ENCODE results near the gene CYP4B1. TPM values are rescaled to one million over a fixed set of nuclear protein-coding genes. Genes with fewer than 3 reads are reported as not detected.

CYP4B1 gene
- total and polyA plus RNA-seq, 4 donors = 0.18 to 0.59 (median 0.18) TPM; not detected in 1

GRCh38 chr1:46818591-46818990, 19.7 kb downstream of the CYP4B1 start (continued):
- TF ChIP-seq REST (IDR thresholded peaks at IDR 0.05) = no peak

- Histone ChIP-seq H3K27ac (ENCODE audit: low read depth in 1 of 2, low read length in 2 of 2) (no peak overlapping the region), H3K9ac (ENCODE audit: low read depth in 1 of 2, low read length in 2 of 2) (no peak overlapping the region), H3K4me1 (ENCODE audit: control insufficient read depth in 4 of 4, insufficient read depth in 4 of 4, low read length in 3 of 4) (no peaks in the 10 kb centered on the region), H3K9me3 (ENCODE audit: control insufficient read depth in 4 of 4, low read length in 3 of 4) (no peaks in the 10 kb centered on the region), H3K4me3 (ENCODE audit: low read depth in 1 of 3, low read length in 3 of 3) (no peak overlapping the region), H3K36me3 (ENCODE audit: control insufficient read depth in 4 of 4, insufficient read depth in 3 of 4, low read depth in 1 of 4, low read length in 3 of 4) (no peaks in the 10 kb centered on the region), H3K27me3 (ENCODE audit: control insufficient read depth in 4 of 4, insufficient read depth in 4 of 4, low read length in 3 of 4) (no peaks in the 10 kb centered on the region)
- TF ChIP-seq HNF4G (IDR thresholded peaks at IDR 0.05) = no peak
- no peak for TF ChIP-seq RXRA (IDR thresholded peaks at IDR 0.05)
- TF ChIP-seq ATF3 (IDR thresholded peaks at IDR 0.05) = no peak
- no peak for TF ChIP-seq YY1 (IDR thresholded peaks at IDR 0.05)
- TF ChIP-seq CTCF (IDR thresholded peaks at IDR 0.05; ENCODE audit: low read depth, low read length, missing input control) = no peak
- TF ChIP-seq TAF1 (conservative IDR thresholded peaks at IDR 0.05) = no peak
- TF ChIP-seq NR2F2 (IDR thresholded peaks at IDR 0.05) = no peak
- TF ChIP-seq JUND (IDR thresholded peaks at IDR 0.05) = no peak
- no peak for TF ChIP-seq SP1 (IDR thresholded peaks at IDR 0.05)
- no peak for TF ChIP-seq RAD21 (IDR thresholded peaks at IDR 0.05)
- WGBS = 74% methylated on average over 1 of the region's 1 CpG
- DNase-seq (ENCODE audit: low spot score) = no peak
Observed at GRCh38 chr1:46819335-46819734, 20.5 kb downstream of the CYP4B1 start.

GRCh38 chr1:46820076-46820475, 21.2 kb downstream of the CYP4B1 start:
- H3K36me3 ChIP-seq (ENCODE audit: control insufficient read depth in 4 of 4, insufficient read depth in 3 of 4, low read depth in 1 of 4, low read length in 3 of 4) = no peaks in the 10 kb centered on the region
- H3K27me3 ChIP-seq (ENCODE audit: control insufficient read depth in 4 of 4, insufficient read depth in 4 of 4, low read length in 3 of 4) = no peaks in the 10 kb centered on the region
- TF ChIP-seq HNF4G (IDR thresholded peaks at IDR 0.05) (no peak), FOXA1 (IDR thresholded peaks at IDR 0.05) (no peak), MAX (IDR thresholded peaks at IDR 0.05) (no peak), CTCF (IDR thresholded peaks at IDR 0.05; ENCODE audit: low read depth, low read length, missing input control) (no peak), NR2F2 (IDR thresholded peaks at IDR 0.05) (no peak), SP1 (IDR thresholded peaks at IDR 0.05) (no peak), TAF1 (conservative IDR thresholded peaks at IDR 0.05) (no peak), ATF3 (IDR thresholded peaks at IDR 0.05) (no peak), JUND (IDR thresholded peaks at IDR 0.05) (no peak), GABPA (IDR thresholded peaks at IDR 0.05 in 1 of 2, conservative IDR thresholded peaks at IDR 0.05 in 1 of 2) (no peak), RXRA (IDR thresholded peaks at IDR 0.05) (no peak), REST (IDR thresholded peaks at IDR 0.05) (no peak), HNF4A (conservative IDR thresholded peaks at IDR 0.05) (no peak), RAD21 (IDR thresholded peaks at IDR 0.05) (no peak), EGR1 (IDR thresholded peaks at IDR 0.05; ENCODE audit: low read depth in 2 of 2) (no peak), FOXA2 (IDR thresholded peaks at IDR 0.05) (no peak), YY1 (IDR thresholded peaks at IDR 0.05) (no peak)

More at GRCh38 chr1:46820076-46820475, 21.2 kb downstream of the CYP4B1 start:
- H3K4me3 ChIP-seq (ENCODE audit: low read depth in 1 of 3, low read length in 3 of 3) = no peak overlapping the region
- H3K4me1 ChIP-seq (ENCODE audit: control insufficient read depth in 4 of 4, insufficient read depth in 4 of 4, low read length in 3 of 4) = no peaks in the 10 kb centered on the region
- 74% methylated on average over 4 of the region's 4 CpGs for WGBS
- no peaks in the 10 kb centered on the region for H3K9me3 ChIP-seq (ENCODE audit: control insufficient read depth in 4 of 4, low read length in 3 of 4)
- no peak for DNase-seq (ENCODE audit: low spot score)
- H3K9ac ChIP-seq (ENCODE audit: low read depth in 1 of 2, low read length in 2 of 2) = no peak overlapping the region
- no peak overlapping the region for H3K27ac ChIP-seq (ENCODE audit: low read depth in 1 of 2, low read length in 2 of 2)

Measured in liver (tissue), 9 donors.